ENCODE data around the gene GDAP1L1.

The GDAP1L1 gene

DNA sequence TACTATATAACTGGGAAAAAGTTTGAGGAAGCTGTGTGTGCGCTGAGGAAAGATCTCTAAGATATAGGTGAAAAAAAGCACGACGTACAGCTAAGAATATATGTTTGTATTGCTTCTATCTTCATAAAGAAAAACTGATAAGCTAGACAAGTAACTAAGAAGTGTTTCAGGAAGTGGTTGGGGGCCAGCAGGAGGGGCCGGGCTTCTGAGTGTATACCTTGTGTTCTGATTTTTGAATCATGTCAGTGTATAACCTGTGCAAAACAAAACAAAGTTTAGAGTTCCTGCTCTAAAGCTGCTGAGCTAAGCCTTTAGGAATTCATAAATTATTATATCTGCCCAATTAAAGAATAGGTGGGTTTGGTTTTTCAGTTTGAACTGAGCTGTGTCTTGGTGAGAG is 28.7 kb upstream of the GDAP1L1 start:
- no peak overlapping the region for H2AFZ ChIP-seq
- H3K9me3 ChIP-seq (ENCODE audit: control insufficient read depth, low read length): no peaks in the 10 kb centered on the region
- H3K27ac ChIP-seq: no peak overlapping the region
- H3K4me2 ChIP-seq (ENCODE audit: low read length): no peak overlapping the region
- peaks cover 19% of the 10 kb centered on the region for H3K79me2 ChIP-seq
- no peaks in the 10 kb centered on the region for H3K27me3 ChIP-seq (ENCODE audit: control insufficient read depth, insufficient read depth, low read length)
- H3K4me3 ChIP-seq (ENCODE audit: low read depth, low read length): no peak overlapping the region
- H3K9ac ChIP-seq: no peak overlapping the region
- no peaks in the 10 kb centered on the region for H3K4me1 ChIP-seq
- no peaks in the 10 kb centered on the region for H3K36me3 ChIP-seq (ENCODE audit: control insufficient read depth, insufficient read depth, low read length)
- TF ChIP-seq, protein P1, sequence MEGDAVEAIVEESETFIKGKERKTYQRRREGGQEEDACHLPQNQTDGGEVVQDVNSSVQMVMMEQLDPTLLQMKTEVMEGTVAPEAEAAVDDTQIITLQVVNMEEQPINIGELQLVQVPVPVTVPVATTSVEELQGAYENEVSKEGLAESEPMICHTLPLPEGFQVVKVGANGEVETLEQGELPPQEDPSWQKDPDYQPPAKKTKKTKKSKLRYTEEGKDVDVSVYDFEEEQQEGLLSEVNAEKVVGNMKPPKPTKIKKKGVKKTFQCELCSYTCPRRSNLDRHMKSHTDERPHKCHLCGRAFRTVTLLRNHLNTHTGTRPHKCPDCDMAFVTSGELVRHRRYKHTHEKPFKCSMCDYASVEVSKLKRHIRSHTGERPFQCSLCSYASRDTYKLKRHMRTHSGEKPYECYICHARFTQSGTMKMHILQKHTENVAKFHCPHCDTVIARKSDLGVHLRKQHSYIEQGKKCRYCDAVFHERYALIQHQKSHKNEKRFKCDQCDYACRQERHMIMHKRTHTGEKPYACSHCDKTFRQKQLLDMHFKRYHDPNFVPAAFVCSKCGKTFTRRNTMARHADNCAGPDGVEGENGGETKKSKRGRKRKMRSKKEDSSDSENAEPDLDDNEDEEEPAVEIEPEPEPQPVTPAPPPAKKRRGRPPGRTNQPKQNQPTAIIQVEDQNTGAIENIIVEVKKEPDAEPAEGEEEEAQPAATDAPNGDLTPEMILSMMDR (IDR thresholded peaks at IDR 0.05): no peak

DNA sequence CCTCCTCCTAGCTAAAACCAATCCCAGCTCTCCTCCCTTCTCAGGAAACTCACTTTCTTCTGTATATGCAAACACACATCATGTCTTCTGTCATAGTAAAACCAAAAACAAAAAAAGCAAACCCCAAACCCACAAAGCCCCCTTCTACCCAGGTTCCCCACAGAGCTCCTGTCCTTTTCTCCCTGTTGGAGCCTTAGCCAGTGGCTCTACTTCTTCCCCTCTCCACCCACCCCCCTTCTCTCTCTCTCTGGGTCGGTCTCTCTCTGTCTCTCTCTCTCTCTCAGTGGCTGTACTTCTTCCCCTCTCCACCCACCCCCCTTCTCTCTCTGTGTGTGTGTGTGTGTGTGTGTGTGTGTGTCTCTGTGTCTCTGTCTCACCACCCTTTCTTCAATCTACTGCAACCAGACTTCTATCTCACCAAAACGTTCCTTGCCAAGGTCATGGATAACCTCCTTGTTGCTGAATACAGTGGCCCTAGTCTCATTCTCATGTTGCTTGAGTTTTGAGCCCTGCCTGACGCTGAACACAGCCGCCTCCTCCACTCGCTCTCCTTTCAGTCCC is 27.9 kb upstream of the GDAP1L1 start:
- Histone ChIP-seq H3K4me3 (ENCODE audit: low read depth, low read length) (no peak overlapping the region), H3K27ac (peak overlapping the region; percentile 0)
- TF ChIP-seq, protein P1 (IDR thresholded peaks at IDR 0.05): no peak

DNA sequence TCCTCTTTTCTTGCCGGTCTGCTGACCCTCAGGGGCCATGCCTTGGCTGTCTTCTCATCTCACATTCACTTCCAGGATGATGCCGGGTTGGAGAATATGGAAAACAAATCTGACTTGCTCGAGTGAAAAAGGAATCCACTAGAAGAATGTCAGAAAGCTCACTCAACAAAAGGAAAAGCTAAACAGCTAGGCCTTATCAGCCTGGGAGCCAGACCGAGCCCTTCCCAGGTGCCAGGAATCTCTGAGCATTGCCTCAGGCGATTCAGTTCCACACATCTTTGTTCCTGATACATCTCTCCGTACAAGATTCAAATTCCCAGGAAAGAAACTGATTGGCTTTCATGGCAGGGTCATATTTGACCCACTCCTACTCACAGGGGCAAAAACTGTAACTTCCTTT is 27.3 kb upstream of the GDAP1L1 start:
- Histone ChIP-seq H3K4me3 (ENCODE audit: low read depth, low read length) (no peak overlapping the region), H2AFZ (peak overlapping the region; percentile 2), H3K27me3 (ENCODE audit: control insufficient read depth, insufficient read depth, low read length) (no peaks in the 10 kb centered on the region), H3K27ac (peak overlapping the region; percentile 0), H3K4me1 (no peaks in the 10 kb centered on the region), H3K79me2 (peaks cover 17% of the 10 kb centered on the region), H3K9ac (no peak overlapping the region), H3K36me3 (ENCODE audit: control insufficient read depth, insufficient read depth, low read length) (no peaks in the 10 kb centered on the region), H3K9me3 (ENCODE audit: control insufficient read depth, low read length) (no peaks in the 10 kb centered on the region), H3K4me2 (ENCODE audit: low read length) (no peak overlapping the region)
- TF ChIP-seq, protein P1 (IDR thresholded peaks at IDR 0.05): no peak

More for the DNA sequence above, 27.9 kb upstream of the GDAP1L1 start:
- H2AFZ ChIP-seq: peak overlapping the region; percentile 2
- H3K4me1 ChIP-seq: no peaks in the 10 kb centered on the region
- H3K9me3 ChIP-seq (ENCODE audit: control insufficient read depth, low read length): no peaks in the 10 kb centered on the region
- H3K27me3 ChIP-seq (ENCODE audit: control insufficient read depth, insufficient read depth, low read length): no peaks in the 10 kb centered on the region
- no peaks in the 10 kb centered on the region for H3K36me3 ChIP-seq (ENCODE audit: control insufficient read depth, insufficient read depth, low read length)
- no peak overlapping the region for H3K4me2 ChIP-seq (ENCODE audit: low read length)
- no peak overlapping the region for H3K9ac ChIP-seq
- peaks cover 17% of the 10 kb centered on the region for H3K79me2 ChIP-seq

DNA sequence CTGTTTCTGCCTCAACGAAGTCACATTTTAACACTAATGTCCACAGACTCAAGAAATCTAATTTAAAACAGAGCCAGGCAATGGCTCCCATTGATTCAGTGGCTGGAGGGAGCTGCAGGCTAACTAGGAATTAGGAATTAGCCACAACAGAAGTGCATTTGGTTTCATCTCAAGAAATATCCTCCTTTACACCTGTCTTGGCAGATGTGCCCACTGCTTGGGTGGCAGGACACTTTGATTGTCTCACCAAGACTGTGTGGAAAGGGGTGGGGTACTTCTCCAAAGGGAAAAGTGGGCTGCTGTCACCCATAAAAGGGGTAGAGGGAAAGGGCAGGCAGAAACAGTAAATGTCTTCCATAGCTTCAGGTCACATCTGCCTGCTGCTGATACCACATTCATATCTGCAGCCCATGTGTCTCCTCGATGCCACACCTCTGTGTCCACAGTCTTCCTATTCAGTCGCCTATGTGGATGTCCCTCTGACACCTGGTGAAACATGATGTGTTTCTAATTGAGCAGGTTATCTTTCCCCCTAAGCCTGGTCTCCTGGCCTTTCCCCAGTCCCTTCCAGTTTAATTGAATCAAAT is 25.6 kb upstream of the GDAP1L1 start:
- no peaks in the 10 kb centered on the region for H3K9me3 ChIP-seq (ENCODE audit: control insufficient read depth, low read length)
- H3K9ac ChIP-seq: no peak overlapping the region
- H3K79me2 ChIP-seq: peaks cover 7% of the 10 kb centered on the region
- no peaks in the 10 kb centered on the region for H3K4me1 ChIP-seq
- H3K4me3 ChIP-seq (ENCODE audit: low read depth, low read length): no peak overlapping the region
- no peaks in the 10 kb centered on the region for H3K27me3 ChIP-seq (ENCODE audit: control insufficient read depth, insufficient read depth, low read length)
- no peak overlapping the region for H3K27ac ChIP-seq
- no peaks in the 10 kb centered on the region for H3K36me3 ChIP-seq (ENCODE audit: control insufficient read depth, insufficient read depth, low read length)
- H2AFZ ChIP-seq: no peak overlapping the region
- TF ChIP-seq, protein P1 (IDR thresholded peaks at IDR 0.05): no peak
- no peak overlapping the region for H3K4me2 ChIP-seq (ENCODE audit: low read length)

DNA sequence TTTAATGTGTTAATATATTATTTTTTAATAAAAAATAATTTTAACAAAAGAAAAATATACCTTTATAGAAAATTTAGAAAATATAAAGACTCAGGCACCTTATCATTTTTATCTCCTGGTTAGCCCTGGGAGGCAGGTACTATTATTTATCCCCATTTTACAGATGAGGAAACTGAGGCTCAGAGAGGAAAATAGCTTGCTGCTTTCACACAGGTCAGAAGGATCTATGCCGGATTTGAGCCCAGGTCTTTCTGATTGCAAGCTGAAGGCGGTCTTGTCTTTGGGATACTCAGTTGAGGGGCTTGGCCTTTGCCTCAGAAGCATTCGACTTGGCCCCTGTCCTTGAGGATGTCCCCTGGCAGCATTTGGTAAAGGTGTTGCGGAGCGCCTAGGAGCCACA is 25.1 kb upstream of the GDAP1L1 start:
- no peaks in the 10 kb centered on the region for H3K4me1 ChIP-seq
- H3K27ac ChIP-seq: no peak overlapping the region
- no peak overlapping the region for H3K9ac ChIP-seq
- TF ChIP-seq, protein P1 (IDR thresholded peaks at IDR 0.05): no peak
- no peak overlapping the region for H3K4me3 ChIP-seq (ENCODE audit: low read depth, low read length)
- no peaks in the 10 kb centered on the region for H3K27me3 ChIP-seq (ENCODE audit: control insufficient read depth, insufficient read depth, low read length)
- H3K9me3 ChIP-seq (ENCODE audit: control insufficient read depth, low read length): no peaks in the 10 kb centered on the region
- peaks cover 2% of the 10 kb centered on the region for H3K79me2 ChIP-seq
- no peaks in the 10 kb centered on the region for H3K36me3 ChIP-seq (ENCODE audit: control insufficient read depth, insufficient read depth, low read length)
- no peak overlapping the region for H2AFZ ChIP-seq
- no peak overlapping the region for H3K4me2 ChIP-seq (ENCODE audit: low read length)
